HEK293T (cell line): Measurements from ENCODE around the gene HGFAC.

Experiments
- CTBP1 ChIP-seq: fragments of 450-650 bp; IDR thresholded peaks from 2 replicates; pipeline ENCODE4 v1.6.1; 2016; ENCODE audit warnings: borderline replicate concordance
- FOXM1 ChIP-seq: fragments of 450-650 bp; IDR thresholded peaks from 2 replicates; pipeline ENCODE4 v1.6.1; 2017; ENCODE audit warnings: mild to moderate bottlenecking, borderline replicate concordance
- TARDBP ChIP-seq: fragments of 450-650 bp; IDR thresholded peaks from 2 replicates; pipeline ENCODE4 v1.6.1; 2016

- TF ChIP-seq FOXM1 = no peak
- TF ChIP-seq CTBP1 = no peak
- no peak for TF ChIP-seq TARDBP
Measured at GRCh38 chr4:3399277-3400194, 42.2 kb upstream of the HGFAC start.
